ENCODE data around the gene NEO1.

NEO1 gene

DNA sequence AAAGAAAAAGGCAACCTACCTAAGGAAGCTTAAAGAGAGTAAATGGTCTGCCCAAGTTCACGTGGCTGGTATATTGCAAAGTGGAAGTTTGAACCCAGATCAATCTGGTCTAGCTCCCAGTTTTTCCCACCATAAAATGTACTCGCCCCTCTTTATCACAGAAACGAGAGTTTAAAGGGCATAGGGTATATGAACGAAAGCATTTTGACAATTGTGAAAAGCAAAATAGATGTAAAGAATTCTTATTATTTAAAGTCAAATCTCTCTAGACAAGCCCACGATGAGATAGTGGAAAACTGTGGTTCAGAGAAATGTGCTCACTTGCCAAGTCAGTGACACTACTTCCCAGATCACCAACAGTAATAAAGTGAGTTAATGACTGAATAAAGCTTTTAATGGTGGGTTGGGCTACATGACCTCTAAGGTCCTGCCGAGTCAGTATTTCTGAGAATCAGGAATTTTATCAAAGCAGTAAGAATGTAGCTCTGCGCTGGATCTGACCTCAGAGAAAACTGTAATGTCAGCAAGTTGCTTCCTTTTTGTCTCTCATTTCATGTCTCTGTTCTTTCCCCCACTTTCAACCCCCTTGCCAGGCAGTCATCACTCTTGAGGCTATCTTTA, 23.3 kb upstream of the NEO1 start:
- no peak for DNase-seq

GRCh38 chr15:73030122-73030679, 22.1 kb upstream of the NEO1 start:
- no peak for DNase-seq

DNA sequence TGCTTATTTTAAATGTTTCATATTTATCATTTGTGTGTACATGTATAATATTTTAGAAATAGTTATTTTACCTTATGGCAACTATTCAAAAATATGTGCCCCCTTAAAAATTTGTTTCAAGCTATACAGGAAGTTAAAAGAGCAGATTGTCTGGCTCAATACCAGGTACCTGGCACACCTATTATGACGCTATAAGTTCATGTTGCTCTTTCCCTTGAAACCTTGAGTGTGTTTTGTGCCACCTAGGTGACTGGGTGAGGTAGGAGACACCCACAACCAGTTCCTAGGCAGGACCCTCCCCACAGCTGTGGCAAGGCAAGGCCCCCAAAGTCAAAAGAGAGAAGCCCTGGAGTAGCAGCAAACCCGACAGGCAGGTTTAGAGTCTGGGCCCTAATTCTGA, 20.6 kb upstream of the NEO1 start:
- DNase-seq: no peak

GRCh38 chr15:73033611-73034010, 18.7 kb upstream of the NEO1 start:
- no peak for DNase-seq

DNA sequence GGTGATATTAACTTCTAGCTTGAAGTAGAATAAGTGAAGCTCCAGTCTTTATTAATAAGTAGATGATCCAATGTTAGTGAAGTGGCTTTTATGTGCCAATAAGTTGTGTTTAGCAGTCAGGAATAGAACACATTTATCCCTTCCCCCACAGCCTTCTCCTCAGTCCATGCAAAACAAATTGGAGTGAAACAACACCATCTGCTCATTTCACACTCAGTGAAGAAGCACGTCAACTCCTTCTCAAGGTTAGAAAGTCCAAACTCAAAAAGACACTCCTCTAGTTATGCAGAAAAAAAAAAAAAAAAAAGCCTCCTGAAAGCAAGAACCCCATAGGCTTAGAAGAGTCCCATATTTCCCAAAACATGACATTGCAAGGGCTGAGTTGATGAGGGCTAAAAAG, 18.0 kb upstream of the NEO1 start:
- DNase-seq: no peak

GRCh38 chr15:73035221-73035620, 17.0 kb upstream of the NEO1 start:
- no peak for DNase-seq

- DNase-seq: no peak
Measured at GRCh38 chr15:73038220-73038619, 14.0 kb upstream of the NEO1 start.

GRCh38 chr15:73046073-73046472, 6.2 kb upstream of the NEO1 start:
- DNase-seq: no peak

- no peak for DNase-seq
Measured at GRCh38 chr15:73047882-73048281, 4.4 kb upstream of the NEO1 start.

DNA sequence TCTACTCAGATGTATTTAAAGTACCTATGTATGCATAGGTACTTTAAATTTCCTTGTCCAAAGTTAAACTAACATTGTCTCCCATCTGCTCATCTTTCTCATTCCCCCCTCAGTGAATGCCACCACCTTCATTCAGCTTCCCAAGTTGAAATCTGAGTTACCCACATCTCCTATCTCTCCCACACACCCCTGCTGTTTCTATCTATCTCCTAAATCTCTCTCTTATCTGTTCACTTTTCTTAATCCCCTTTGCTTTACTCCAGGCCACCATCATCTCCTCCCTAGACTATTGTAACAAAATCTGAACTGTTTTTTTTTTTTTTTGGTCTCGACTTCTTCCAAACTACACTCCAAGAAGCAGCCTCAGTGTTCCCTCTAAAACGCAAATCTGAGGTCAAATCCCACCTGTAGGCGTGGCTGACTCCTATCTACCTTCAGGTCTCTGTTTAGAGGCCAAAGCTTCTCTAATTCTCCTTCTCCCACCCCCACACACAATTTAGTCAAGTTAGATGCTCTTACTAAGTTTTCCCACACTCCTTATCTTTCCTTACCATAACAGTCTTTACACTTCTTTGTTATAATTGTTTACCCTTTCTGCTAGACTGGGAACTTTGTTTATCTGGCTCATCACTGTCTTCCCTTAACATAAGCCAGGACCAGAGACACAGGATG, 3.5 kb upstream of the NEO1 start:
- no peak for DNase-seq

DNA sequence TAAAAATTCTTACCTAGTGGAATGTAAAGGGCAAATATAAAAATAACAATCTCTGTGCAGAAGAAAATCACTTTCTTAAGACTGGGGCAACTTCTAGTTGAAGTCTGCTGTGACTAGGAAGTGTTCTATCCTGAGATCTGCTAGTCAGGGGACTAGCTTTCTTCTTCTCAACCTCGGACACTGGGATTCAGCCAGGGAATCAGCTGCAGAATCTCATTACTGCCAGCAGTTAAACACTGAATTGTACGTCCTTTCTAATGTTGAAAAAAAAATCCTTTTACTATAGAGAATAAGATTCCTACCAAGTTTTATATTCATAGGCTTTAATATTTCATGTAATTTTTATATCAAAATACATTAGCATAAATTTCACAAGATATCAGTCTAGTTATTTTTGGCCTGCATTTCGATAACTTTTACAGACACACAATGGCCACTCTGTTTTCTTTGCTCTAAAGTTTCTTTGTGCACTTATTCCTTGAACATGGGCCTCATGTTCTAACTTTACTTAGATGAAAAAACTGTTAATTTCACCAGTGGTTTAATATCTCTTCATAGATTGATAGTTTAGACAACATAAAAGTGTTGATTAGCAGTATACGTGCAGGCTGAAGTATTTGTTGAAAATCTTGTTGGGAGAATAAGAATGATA, 2.6 kb upstream of the NEO1 start:
- DNase-seq: no peak

DNA sequence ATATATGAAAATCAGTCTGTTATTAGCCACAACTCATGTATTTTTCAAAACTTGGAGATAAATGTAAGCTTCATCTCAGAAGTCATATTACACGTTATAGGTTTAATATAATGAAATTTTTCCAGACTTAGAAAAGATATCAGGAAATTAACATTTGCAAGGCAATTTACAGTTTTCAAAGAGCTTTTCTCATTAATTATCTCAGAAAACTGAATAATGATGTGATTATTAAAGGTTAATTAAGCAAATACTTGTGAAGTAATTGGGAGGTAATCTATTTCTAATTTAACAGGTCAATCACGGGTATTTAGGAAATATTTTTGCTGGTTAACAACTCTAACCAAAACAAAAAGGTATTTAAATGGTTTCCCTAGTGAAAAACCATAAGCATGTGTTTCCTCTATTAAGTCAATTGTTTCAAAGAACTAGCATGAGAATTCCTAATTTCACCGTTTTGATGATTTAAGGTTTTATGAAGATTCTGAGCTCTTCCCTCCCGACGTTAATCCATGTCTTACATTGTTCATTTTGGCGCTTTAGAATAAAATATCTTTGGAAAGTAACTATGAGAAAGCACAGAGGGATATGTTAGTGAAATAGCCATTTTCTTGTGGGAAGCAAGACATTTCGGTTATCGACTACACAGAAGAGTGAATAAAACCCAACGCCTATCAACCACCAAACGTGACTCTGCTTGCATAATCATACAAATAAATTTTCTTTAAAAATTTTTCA, 1.5 kb upstream of the NEO1 start:
- no peak for DNase-seq

DNA sequence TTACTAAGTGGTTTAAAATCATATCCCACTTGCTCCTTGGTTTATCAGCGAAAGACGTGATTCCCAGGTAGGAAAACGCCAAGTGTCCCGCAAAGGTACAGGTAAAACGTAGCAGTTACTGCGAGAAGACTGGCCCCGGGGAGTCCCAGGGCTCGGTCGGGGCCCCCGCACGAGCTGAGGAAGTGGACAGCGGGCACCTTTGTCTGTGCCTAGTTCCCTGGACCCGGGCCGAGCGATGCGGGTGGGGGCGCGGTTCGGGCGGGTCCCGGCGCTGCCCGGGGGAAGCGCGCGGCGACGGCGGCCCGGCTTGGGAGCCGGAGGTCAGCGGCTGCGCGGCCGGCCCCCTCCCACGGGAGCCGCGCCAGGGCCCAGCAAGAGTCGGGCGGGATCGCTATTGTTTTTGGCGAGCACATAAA, 864 bp upstream of the NEO1 start:
- DNase-seq: no peak

GRCh38 chr15:73052653-73053397, 562 bp downstream of the NEO1 start:
- peak; percentile 51 for DNase-seq

GRCh38 chr15:73053398-73053723, 1.1 kb downstream of the NEO1 start:
- no peak for DNase-seq

DNA sequence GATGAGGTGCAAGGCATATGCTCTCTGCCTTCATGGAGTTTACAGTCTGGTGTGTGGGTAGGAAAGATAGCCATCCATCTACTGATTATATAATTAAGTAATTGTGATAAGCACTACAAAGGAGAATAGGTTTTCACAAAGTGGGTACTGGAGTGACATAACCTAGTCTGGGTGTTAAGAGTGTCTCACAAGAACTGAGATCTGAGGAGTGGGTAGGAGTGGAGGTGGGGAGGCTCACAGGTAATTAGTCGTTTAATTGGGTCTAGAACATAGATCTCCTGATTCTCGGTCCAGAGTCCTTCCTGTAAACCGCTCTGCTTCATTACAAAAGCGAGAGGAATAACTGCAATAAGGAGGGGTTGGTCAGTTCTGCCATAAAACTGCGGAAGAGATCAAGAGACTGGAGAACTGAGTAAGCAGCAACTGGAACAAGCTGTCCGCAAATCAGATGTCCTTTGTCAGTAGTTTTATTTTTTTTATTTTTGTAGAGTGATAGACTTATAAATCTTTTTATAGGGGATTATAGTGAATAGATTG, 2.2 kb downstream of the NEO1 start:
- DNase-seq: no peak

GRCh38 chr15:73056460-73056859, 4.2 kb downstream of the NEO1 start:
- no peak for DNase-seq

DNA sequence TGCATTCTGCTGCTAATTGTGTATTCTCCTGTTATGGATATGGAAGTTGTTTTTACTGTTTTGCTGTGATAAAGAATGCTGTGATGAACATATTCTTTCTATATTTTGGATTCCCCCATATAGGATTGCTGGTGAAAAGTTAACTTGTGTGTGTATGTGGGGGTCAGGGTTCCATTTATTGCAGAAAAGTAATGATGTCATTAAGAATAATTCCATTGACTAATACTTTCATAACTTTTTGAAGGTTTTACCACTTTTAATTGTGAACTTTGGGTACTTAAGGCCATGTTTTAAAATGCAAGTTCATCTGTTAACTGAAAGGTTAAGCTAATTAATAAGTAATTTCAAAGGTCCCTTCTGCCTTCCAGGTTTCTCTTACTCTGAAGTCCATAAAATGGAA, 6.2 kb downstream of the NEO1 start:
- no peak for DNase-seq

- DNase-seq: no peak
Measured at GRCh38 chr15:73065114-73065513, 12.9 kb downstream of the NEO1 start.

DNA sequence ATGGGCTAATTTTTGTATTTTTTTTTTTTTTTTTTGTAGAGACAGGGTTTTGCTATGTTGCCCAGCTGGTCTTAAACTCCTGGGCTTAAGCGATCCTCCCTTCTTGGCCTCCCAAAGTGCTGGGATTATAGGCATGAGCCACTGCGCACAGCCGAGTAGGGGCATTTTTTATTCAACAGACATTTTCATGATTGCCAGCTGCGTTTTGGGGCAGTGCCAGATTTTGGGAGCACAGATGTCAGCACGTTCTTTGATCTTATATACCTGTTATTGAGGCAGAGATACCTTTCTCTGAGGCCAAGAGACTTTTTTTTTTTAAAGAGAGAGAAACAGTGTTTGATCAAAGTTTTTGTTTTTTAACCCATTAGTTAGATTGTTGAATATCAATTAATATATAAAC, 16.8 kb downstream of the NEO1 start:
- no peak for DNase-seq

DNA sequence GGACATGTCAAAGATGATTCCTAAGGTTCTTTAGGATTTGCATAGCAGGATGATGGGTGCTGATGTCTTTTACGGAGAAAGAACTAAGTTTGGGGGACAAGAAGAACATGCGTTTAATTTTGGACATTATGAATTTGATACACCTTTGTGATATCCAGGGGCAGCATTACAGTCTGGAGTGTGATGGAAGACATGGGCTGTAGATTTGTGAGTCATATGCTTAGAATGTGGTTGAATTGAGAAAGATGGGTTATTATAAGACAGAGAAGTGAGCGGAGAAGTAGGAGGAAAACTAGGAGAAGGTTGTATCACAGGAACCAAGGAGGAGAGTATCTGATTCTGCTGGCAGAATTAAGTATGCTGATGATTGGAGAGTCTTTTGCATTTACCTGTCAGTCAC, 20.6 kb downstream of the NEO1 start:
- DNase-seq: no peak

DNA sequence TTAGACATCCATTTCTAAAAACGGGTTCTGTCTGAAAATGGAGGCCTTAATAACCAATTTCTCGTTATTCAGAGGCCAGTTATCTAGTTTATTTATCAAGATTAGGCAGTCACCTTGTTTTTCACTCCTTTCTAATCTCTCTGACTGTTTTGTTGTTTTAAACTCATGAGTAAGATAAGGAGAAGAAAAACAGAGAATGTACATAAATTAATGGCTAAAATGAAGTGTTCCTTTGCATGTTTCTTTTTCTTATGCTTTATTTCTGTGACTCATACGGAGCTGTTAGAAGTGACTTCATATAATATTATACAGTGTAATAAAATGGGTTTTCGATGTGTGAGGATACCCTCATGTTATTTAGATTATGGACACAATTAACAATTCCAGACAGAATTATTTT, 22.0 kb downstream of the NEO1 start:
- no peak for DNase-seq
